GM19351 (cell line): ENCODE data around the gene GPRIN3.
"Not testable (repeated sequence)": the region's sequence is repeated elsewhere in the genome, so short reads cannot be mapped to it uniquely, and the experiment has no call there.

Source experiments
- ATAC-seq: cut with Tn5 transposase; IDR thresholded peaks from one replicate; pipeline ENCODE4 v1.9.1; 2021; ENCODE audit warnings: mild to moderate bottlenecking, moderate library complexity; ENCODE audit not compliant: unreplicated experiment

The GPRIN3 gene

DNA sequence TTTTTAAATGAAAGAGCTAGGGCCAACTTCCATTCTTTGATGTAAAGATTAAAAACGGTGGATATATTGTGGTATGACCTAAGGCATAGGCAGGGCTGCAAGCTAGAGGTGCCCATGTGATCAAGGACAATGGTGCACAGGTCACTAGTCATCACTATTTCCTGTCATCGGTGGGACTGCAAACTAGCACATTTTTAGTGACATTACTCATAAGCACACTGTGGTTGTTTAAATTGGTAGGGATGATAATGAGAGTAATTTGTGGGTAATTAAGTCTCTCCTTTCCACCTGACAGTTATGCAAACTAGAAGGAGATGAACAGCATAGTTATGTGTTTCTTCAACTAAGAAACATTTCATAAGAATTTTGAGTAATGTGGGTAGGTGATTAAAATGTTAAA lies 85.4 kb downstream of the GPRIN3 start:
- peak; percentile 76 for ATAC-seq

DNA sequence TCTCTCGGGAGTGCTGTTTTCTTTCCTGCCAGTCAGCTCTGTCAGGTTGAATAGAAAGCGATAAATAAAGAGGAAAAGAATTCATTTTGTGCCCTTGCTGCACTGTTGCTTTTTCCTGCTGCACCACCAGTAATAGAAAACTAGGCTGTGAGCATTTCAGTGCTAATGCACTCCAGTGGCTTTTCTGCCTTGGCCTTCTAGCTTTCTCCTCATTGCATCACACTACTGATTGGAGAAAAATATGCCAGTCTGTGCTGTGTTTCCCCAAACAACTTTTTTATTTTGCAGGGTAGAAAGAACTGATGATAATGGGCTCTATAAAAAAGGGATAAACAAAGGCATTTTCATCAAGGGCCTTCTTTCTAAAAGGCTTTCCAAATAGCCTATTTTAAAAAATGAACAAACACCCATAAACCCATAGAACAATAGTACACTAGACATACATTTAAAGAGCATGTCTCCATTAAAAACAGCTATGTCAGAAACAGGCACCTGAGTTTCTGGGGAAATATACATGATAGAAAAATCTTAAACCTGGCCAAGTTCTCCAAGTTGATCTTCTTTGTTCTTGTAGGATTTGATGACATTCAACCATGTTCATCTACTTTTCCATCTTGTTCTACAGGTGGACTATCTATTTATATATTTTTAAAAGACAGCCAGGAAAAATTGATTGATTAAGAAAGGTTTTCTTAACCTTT lies 86.3 kb downstream of the GPRIN3 start:
- no peak for ATAC-seq

- no peak for ATAC-seq
Measured at GRCh38 chr4:89218587-89218986, 89.0 kb downstream of the GPRIN3 start.

- no peak for ATAC-seq
Measured at GRCh38 chr4:89217604-89218003, 90.0 kb downstream of the GPRIN3 start.

GRCh38 chr4:89216866-89217265 lies 90.7 kb downstream of the GPRIN3 start:
- no peak for ATAC-seq

- no peak for ATAC-seq
Measured at GRCh38 chr4:89216422-89216821, 91.2 kb downstream of the GPRIN3 start.

- no peak for ATAC-seq
Measured at GRCh38 chr4:89215736-89216135, 91.9 kb downstream of the GPRIN3 start.

DNA sequence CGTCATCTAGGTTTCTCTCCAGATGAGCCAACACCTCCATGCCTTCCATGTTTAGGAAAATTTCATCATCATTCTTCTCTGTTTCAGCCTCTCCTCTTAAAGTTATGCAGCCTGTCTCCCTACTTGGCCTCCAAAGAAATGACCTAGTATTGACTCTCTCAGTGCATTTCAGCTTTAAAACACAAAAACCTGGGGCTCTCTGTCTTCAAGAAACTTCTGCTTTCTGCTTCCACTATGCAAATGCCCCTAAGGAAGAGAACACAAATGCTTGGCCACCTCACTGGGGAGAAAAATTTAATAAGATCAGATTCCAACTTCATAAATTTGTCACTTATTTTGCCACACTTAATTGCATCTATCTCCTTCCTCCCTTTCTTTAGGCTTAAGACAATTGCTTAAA lies 93.3 kb downstream of the GPRIN3 start:
- no peak for ATAC-seq

DNA sequence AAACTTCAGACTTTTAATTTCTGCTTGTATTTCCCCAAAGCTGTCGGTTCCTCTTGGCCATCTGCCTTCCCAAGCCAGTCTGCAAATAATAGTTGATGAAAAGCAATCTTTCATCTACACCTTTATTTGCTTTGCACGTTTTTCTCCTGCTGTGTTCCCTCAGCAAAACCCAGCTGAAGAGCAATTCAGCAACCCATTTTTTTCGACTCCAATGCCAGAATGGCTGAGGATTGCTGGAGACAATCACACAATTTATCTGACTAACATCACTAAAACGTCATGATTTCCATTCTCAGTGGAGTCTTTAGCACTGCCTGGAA lies 94.3 kb downstream of the GPRIN3 start:
- no peak for ATAC-seq

DNA sequence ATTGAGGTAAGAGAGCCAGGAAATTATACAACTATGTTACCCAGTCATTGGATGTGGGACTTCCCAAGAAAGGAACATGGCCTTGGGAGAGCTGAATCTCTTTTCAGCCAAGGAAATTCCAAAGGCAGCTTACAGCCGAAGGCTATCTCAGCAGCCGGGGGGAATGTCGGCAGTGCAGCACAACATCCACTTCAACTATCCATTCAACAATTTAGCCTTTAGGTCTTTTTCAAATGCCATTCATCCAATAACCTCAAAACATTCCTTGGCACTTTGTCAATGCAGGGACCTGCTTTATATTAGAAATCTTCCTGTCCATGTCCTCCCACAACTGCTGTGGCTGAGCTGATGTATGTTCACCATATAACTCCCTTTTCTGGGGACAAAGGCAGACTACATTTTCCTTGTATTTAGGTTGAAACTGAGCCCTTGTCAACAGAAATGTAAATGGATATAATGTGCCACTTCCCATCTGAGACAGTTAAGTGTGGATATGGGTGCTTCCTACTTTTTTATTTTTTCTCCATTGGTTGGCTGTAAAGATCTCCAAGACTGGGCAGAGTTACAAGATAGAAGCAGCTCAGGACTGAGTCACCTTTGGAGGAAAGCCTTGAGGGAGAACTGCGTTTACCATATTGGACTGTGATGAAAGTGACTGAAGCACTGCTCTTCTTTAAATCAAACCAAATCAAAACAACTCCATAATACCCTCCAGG lies 94.8 kb downstream of the GPRIN3 start:
- no peak for ATAC-seq

DNA sequence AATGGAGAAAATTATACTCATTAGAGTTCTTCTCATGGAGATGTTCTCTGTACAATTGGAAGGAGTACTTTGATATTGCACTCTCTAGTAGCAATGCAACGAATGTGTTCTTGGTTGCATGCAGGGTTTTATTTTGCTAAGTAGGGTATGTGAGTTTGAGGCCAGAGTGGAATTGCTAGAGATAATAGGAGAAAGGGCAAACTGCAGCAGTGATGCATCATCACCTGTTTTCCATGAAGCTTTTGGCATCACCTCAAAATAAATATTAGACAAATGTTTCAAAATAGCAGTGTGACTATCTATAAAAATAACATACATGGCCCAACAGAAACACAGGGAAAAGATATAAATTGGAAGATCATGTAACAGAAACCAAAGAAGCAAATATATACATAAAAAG lies 103.0 kb downstream of the GPRIN3 start:
- no peak for ATAC-seq

- no peak for ATAC-seq
Measured at GRCh38 chr4:89203902-89204301, 103.7 kb downstream of the GPRIN3 start.

DNA sequence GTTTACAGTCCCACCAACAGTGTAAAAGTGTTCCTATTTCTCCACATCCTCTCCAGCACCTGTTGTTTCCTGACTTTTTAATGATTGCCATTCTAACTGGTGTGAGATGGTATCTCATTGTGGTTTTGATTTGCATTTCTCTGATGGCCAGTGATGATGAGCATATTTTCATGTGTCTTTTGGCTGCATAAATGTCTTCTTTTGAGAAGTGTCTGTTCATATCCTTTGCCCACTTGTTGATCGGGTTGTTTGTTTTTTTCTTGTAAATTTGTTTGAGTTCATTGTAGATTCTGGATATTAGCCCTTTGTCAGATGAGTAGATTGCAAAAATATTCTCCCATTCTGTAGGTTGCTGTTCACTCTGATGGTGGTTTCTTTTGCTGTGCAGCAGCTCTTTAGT lies 108.2 kb downstream of the GPRIN3 start:
- ATAC-seq, result not testable (repeated sequence)

DNA sequence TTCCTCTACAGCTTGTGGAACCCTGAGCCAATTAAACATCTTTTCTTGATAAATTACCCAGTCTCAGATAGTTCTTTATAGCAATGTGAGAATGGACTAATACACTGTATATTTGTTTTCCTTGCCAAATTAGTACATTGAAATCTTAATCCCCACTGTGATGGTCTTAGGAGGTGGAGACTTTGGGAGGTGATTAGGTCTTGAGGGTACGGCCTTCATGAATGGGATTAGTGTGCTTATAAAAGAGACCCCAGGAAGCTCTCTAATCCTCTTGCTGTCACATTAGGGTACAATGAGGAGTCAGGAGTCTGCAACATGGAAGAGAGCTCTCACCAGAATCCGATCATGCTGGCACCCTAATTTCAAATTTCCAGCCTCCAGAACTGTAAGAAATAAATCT lies 109.7 kb downstream of the GPRIN3 start:
- no peak for ATAC-seq

GRCh38 chr4:89196745-89197144 lies 110.9 kb downstream of the GPRIN3 start:
- no peak for ATAC-seq

DNA sequence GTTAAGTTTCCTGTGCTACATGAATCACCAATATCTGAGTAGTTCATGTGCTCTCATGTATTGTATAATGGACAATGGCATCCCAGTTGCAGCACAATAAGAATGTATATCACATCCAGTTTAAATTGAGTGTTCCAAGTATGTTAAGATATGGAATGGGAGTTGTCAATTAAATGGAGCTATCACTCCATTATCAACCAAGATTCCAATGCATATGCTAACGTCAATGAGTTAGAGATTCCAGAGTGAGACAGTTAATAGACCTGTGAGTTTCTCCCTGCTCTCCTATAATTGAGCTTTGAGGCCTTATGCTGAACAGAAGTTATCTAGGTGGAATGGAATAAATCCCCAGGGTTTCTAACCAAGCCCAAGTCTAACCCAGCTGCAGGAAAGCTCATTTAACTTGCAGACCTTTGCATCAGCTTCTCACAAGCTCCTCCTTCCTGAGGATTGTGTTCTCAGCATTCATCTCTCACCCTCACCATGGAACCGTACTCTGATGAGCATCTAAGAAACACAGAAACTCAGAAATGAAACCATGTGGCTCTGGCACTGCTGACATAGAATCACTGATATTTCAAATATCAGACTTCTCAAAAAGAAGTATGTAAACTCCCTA lies 111.4 kb downstream of the GPRIN3 start:
- no peak for ATAC-seq

- ATAC-seq, result no peak
Measured at GRCh38 chr4:89193843-89194242, 113.8 kb downstream of the GPRIN3 start.
